ENCODE results near the gene DMD. TPM values are rescaled to one million over a fixed set of nuclear protein-coding genes. Genes with fewer than 3 reads are reported as not detected.

DMD gene
- total and polyA plus RNA-seq, 4 donors: 3.9 to 73.8 (median 11.2) TPM

- Histone ChIP-seq H3K4me1 (ENCODE audit: control insufficient read depth in 5 of 5, insufficient read depth in 5 of 5, low read length in 5 of 5) (no peaks in the 10 kb centered on the region), H3K9ac (ENCODE audit: insufficient read depth in 1 of 2, low read length in 2 of 2) (no peak overlapping the region), H3K27ac (ENCODE audit: low read depth in 1 of 2, low read length in 1 of 2) (no peak overlapping the region), H3K36me3 (ENCODE audit: control insufficient read depth in 4 of 4, insufficient read depth in 4 of 4, low read length in 4 of 4) (no peaks in the 10 kb centered on the region), H3K9me3 (ENCODE audit: control insufficient read depth in 4 of 4, insufficient read depth in 3 of 4, low read length in 3 of 4) (no peaks in the 10 kb centered on the region), H3K27me3 (ENCODE audit: control insufficient read depth in 3 of 3, insufficient read depth in 3 of 3, low read length in 2 of 3) (peaks cover 0 to 4% (median 2%) of the 10 kb centered on the region in 3 donors), H3K4me3 (no peak overlapping the region)
- TF ChIP-seq CTCF (IDR thresholded peaks at IDR 0.05; ENCODE audit: control extremely low read depth, extremely low read depth): no peak
- ATAC-seq (ENCODE audit: insufficient read depth, low FRiP score) (no peak), DNase-seq (peak in 1 of 3 donors; percentile 3)
Observed at GRCh38 chrX:31656013-31656412, 1555.3 kb downstream of the DMD start.

DNA sequence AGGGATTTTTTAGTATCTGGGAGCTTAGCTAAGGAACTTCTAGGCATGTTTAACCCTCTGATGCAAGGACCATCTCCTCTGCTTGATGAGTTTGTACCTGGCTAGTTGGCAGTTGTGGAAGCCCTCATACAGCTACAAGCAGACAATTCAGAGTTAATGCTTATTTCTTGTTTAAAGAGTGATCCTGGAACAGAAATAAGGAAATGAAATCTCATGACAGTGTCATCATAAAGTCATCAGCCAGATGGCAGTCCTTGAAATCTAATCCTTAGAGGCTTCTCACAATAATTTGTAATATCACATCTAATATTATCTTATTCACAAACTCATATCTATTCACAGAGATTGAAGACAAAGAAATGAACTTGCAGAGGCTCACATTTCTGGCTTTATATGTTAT is 1557.9 kb downstream of the DMD start:
- no peak overlapping the region for H3K4me3 ChIP-seq
- H3K27me3 ChIP-seq (ENCODE audit: control insufficient read depth in 3 of 3, insufficient read depth in 3 of 3, low read length in 2 of 3): peaks cover 0 to 4% (median 4%) of the 10 kb centered on the region in 3 donors
- no peaks in the 10 kb centered on the region for H3K36me3 ChIP-seq (ENCODE audit: control insufficient read depth in 4 of 4, insufficient read depth in 4 of 4, low read length in 4 of 4)
- H3K9ac ChIP-seq (ENCODE audit: insufficient read depth in 1 of 2, low read length in 2 of 2): no peak overlapping the region
- H3K27ac ChIP-seq (ENCODE audit: low read depth in 1 of 2, low read length in 1 of 2): no peak overlapping the region
- no peaks in the 10 kb centered on the region for H3K4me1 ChIP-seq (ENCODE audit: control insufficient read depth in 5 of 5, insufficient read depth in 5 of 5, low read length in 5 of 5)
- no peaks in the 10 kb centered on the region for H3K9me3 ChIP-seq (ENCODE audit: control insufficient read depth in 4 of 4, insufficient read depth in 3 of 4, low read length in 3 of 4)
- DNase-seq (no peak), ATAC-seq (ENCODE audit: insufficient read depth, low FRiP score) (no peak)
- TF ChIP-seq CTCF (IDR thresholded peaks at IDR 0.05; ENCODE audit: control extremely low read depth, extremely low read depth): no peak

- ATAC-seq (ENCODE audit: insufficient read depth, low FRiP score): no peak
- Histone ChIP-seq H3K27ac (ENCODE audit: low read depth in 1 of 2, low read length in 1 of 2) (no peak overlapping the region), H3K9me3 (ENCODE audit: control insufficient read depth in 4 of 4, insufficient read depth in 3 of 4, low read length in 3 of 4) (no peaks in the 10 kb centered on the region), H3K4me3 (no peak overlapping the region), H3K27me3 (ENCODE audit: control insufficient read depth in 3 of 3, insufficient read depth in 3 of 3, low read length in 2 of 3) (peaks cover 0 to 4% (median 4%) of the 10 kb centered on the region in 3 donors), H3K9ac (ENCODE audit: insufficient read depth in 1 of 2, low read length in 2 of 2) (no peak overlapping the region), H3K36me3 (ENCODE audit: control insufficient read depth in 4 of 4, insufficient read depth in 4 of 4, low read length in 4 of 4) (no peaks in the 10 kb centered on the region), H3K4me1 (ENCODE audit: control insufficient read depth in 5 of 5, insufficient read depth in 5 of 5, low read length in 5 of 5) (no peaks in the 10 kb centered on the region)
- WGBS, 2 donors: 38 to 91% methylated on average over 1 of the region's 1 CpG
- no peak for TF ChIP-seq CTCF (IDR thresholded peaks at IDR 0.05; ENCODE audit: control extremely low read depth, extremely low read depth)
- DNase-seq: no peak
Observed at GRCh38 chrX:31652650-31653049, 1558.7 kb downstream of the DMD start.

GRCh38 chrX:31649201-31649600 is 1562.1 kb downstream of the DMD start:
- no peak for ATAC-seq (ENCODE audit: insufficient read depth, low FRiP score)
- H3K9ac ChIP-seq (ENCODE audit: insufficient read depth in 1 of 2, low read length in 2 of 2): no peak overlapping the region
- no peaks in the 10 kb centered on the region for H3K36me3 ChIP-seq (ENCODE audit: control insufficient read depth in 4 of 4, insufficient read depth in 4 of 4, low read length in 4 of 4)
- no peaks in the 10 kb centered on the region for H3K4me1 ChIP-seq (ENCODE audit: control insufficient read depth in 5 of 5, insufficient read depth in 5 of 5, low read length in 5 of 5)
- H3K9me3 ChIP-seq (ENCODE audit: control insufficient read depth in 4 of 4, insufficient read depth in 3 of 4, low read length in 3 of 4): peaks cover 0 to 3% (median 0%) of the 10 kb centered on the region in 4 donors
- DNase-seq: no peak
- H3K27ac ChIP-seq (ENCODE audit: low read depth in 1 of 2, low read length in 1 of 2): no peak overlapping the region
- H3K27me3 ChIP-seq (ENCODE audit: control insufficient read depth in 3 of 3, insufficient read depth in 3 of 3, low read length in 2 of 3): peaks cover 0 to 6% (median 4%) of the 10 kb centered on the region in 3 donors
- 86 to 92% methylated on average over 3 of the region's 3 CpGs for WGBS, 2 donors
- no peak for TF ChIP-seq CTCF (IDR thresholded peaks at IDR 0.05; ENCODE audit: control extremely low read depth, extremely low read depth)
- no peak overlapping the region for H3K4me3 ChIP-seq

All from lung (tissue), 12 donors.